ENCODE data around the gene PRKCZ. TPM values are rescaled to one million over a fixed set of nuclear protein-coding genes. Genes with fewer than 3 reads are reported as not detected.

The PRKCZ gene
- polyA plus RNA-seq, 2 donors: 21.2 to 34.3 TPM

DNA sequence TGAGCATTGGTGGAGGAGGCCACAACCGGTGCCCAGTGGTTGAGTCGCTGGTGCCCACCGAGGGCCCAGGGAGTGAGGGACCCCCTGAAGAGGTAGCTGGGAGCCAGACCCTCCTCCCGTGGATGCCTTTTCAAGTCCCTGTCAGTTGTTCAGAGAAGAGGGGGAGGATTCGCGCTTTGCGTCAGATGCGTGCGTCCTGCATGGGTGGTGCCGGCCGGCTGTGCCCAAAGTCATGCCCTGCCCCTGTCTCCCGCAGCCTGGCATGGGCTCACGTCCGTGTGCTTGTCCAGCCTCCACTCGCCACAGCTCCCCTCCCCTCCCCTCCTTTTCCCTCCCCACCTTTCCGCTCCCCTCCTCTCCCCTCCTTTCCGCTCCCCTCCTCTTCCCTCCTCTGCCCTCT, 45.2 kb downstream of the PRKCZ start:
- peaks cover 0 to 14% of the 10 kb centered on the region in 2 donors for H3K36me3 ChIP-seq (ENCODE audit: control insufficient read depth in 2 of 2, insufficient read depth in 2 of 2, low read length in 1 of 2)
- no peak overlapping the region for H3K27ac ChIP-seq (ENCODE audit: low read depth in 2 of 2, low read length in 1 of 2)
- no peaks in the 10 kb centered on the region for H3K27me3 ChIP-seq (ENCODE audit: control insufficient read depth in 1 of 2, insufficient read depth in 2 of 2, low read length in 2 of 2)
- H3K4me3 ChIP-seq (ENCODE audit: low read depth in 1 of 2, low read length in 2 of 2): no peak overlapping the region
- H3K9me3 ChIP-seq (ENCODE audit: control insufficient read depth in 2 of 2, insufficient read depth in 1 of 2, low read depth in 1 of 2, low read length in 1 of 2): peaks cover 4 to 18% of the 10 kb centered on the region in 2 donors
- H3K4me1 ChIP-seq (ENCODE audit: control insufficient read depth in 2 of 2, insufficient read depth in 2 of 2, low read length in 1 of 2): peaks cover 0 to 3% of the 10 kb centered on the region in 2 donors
- WGBS, 2 donors: 92 to 93% methylated on average over 13 to 17 of the region's 17 CpGs

DNA sequence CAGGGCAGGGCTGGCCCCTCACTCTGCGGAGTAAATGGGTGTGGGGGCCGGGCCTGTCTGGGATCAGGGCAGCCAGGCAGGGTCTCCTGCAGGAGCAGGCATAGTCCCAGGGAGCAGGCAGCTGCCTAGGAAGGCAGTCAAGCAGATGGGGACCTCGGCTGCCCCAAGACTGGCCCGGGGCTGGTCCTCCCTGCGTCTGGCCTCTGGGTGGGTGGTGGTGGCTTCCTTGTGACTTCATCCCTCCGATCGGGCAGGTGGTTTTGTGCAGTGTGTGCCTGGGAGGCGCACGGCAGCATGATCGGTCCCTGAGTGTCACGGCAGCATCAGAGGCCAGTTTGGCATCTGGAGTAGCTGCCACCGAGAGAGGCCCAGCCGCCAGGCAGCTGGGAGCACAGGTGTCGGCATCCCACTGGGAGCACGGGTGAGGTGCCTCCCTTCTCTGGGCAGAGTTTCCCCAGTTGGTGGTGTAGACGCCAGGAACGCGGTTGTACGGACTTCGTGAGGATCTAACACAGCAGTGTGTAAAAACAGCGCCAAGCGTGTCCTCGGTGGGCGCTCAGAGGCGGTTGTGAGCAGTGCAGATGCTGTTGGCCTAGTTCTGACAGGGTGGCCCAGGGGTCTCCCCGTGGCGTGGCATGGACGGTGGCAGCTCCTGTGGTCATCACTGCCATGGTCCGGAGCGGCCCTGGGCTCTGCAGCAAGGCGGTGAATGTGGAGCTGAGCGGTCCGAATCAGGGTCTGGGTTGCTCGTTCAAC, 45.9 kb downstream of the PRKCZ start:
- WGBS, 2 donors: 95 to 98% methylated on average over 32 to 34 of the region's 34 CpGs
- peaks cover 0 to 14% of the 10 kb centered on the region in 2 donors for H3K36me3 ChIP-seq (ENCODE audit: control insufficient read depth in 2 of 2, insufficient read depth in 2 of 2, low read length in 1 of 2)
- H3K27ac ChIP-seq (ENCODE audit: low read depth in 2 of 2, low read length in 1 of 2): no peak overlapping the region

DNA sequence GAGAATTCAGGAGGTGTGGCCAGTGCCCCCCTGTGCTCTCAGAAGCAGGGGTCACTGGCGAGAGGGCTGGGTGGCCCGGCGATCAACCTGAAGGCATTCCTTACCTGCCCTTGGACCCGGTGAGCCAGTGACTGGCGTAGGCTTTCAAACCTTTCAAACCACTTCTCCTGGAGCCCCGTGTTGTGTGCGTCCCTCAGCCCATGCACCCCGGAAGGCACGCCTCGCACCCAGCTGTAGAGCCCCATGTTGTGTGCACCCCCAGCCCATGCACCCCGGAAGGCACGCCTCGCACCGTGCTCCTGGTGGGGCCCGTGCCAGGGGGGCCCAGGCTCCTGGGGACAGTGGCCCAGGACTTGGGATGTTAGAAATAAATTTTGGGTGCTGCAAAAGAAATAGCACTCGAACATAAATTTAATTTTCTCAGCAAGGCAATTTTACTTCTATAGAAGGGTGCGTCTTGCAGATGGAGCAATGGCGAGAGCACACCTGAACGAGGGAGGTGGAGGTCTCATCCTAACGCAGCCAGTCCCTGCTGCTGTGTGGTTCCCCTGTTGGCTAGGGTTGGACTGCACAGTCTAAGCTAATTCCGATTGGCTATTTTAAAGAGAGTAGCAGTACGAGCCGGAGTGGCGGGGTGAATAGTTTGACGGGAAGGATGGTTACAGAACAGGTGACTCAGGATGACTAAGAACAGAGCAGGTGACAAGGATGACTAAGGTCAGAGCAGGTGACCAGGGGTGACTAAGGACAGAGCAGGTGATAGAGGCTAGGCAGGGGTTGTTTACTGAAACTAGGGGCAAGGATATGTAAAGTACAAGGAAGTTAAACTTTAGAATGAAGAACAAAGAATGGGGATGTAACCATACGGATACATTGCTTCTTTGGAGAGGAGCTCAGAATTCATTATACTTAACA, 47.4 kb downstream of the PRKCZ start:
- WGBS, 2 donors: 93 to 95% methylated on average over 22 to 26 of the region's 26 CpGs
- H3K4me3 ChIP-seq (ENCODE audit: low read depth in 1 of 2, low read length in 2 of 2): no peak overlapping the region
- H3K4me1 ChIP-seq (ENCODE audit: control insufficient read depth in 2 of 2, insufficient read depth in 2 of 2, low read length in 1 of 2): peaks cover 0 to 3% of the 10 kb centered on the region in 2 donors
- H3K27me3 ChIP-seq (ENCODE audit: control insufficient read depth in 1 of 2, insufficient read depth in 2 of 2, low read length in 2 of 2): no peaks in the 10 kb centered on the region
- peak overlapping the region in 1 of 2 donors; percentile 51 for H3K27ac ChIP-seq (ENCODE audit: low read depth in 2 of 2, low read length in 1 of 2)
- peaks cover 0 to 21% of the 10 kb centered on the region in 2 donors for H3K36me3 ChIP-seq (ENCODE audit: control insufficient read depth in 2 of 2, insufficient read depth in 2 of 2, low read length in 1 of 2)
- peaks cover 4 to 18% of the 10 kb centered on the region in 2 donors for H3K9me3 ChIP-seq (ENCODE audit: control insufficient read depth in 2 of 2, insufficient read depth in 1 of 2, low read depth in 1 of 2, low read length in 1 of 2)

More for the DNA sequence above, 45.9 kb downstream of the PRKCZ start:
- Histone ChIP-seq H3K4me3 (ENCODE audit: low read depth in 1 of 2, low read length in 2 of 2) (no peak overlapping the region), H3K4me1 (ENCODE audit: control insufficient read depth in 2 of 2, insufficient read depth in 2 of 2, low read length in 1 of 2) (peaks cover 0 to 3% of the 10 kb centered on the region in 2 donors), H3K27me3 (ENCODE audit: control insufficient read depth in 1 of 2, insufficient read depth in 2 of 2, low read length in 2 of 2) (no peaks in the 10 kb centered on the region), H3K9me3 (ENCODE audit: control insufficient read depth in 2 of 2, insufficient read depth in 1 of 2, low read depth in 1 of 2, low read length in 1 of 2) (peaks cover 4 to 18% of the 10 kb centered on the region in 2 donors)

DNA sequence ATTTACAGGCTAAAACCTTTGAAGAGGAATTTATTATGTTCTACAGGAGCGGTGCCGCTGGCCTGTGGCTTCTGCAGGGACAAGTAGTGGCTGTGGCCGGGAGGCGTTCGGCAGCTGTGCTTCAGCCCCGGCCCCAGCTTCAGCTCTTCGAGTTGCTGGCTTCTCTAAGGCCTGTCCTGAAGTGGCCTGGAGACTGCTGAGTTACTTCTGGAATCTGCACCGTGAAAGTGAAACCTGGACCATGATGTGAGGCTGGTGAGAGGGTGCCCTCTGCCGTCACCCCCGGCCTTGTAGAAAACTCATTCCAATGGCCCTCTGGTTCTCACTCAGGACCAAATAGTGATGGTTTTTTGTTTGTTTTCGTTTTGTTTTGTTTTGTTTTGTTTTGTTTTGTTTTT, 48.1 kb downstream of the PRKCZ start:
- Histone ChIP-seq H3K27ac (ENCODE audit: low read depth in 2 of 2, low read length in 1 of 2) (peak overlapping the region; percentile 51 to 82), H3K36me3 (ENCODE audit: control insufficient read depth in 2 of 2, insufficient read depth in 2 of 2, low read length in 1 of 2) (peaks cover 0 to 21% of the 10 kb centered on the region in 2 donors), H3K4me3 (ENCODE audit: low read depth in 1 of 2, low read length in 2 of 2) (no peak overlapping the region), H3K4me1 (ENCODE audit: control insufficient read depth in 2 of 2, insufficient read depth in 2 of 2, low read length in 1 of 2) (peaks cover 0 to 3% of the 10 kb centered on the region in 2 donors), H3K27me3 (ENCODE audit: control insufficient read depth in 1 of 2, insufficient read depth in 2 of 2, low read length in 2 of 2) (no peaks in the 10 kb centered on the region), H3K9me3 (ENCODE audit: control insufficient read depth in 2 of 2, insufficient read depth in 1 of 2, low read depth in 1 of 2, low read length in 1 of 2) (peaks cover 4 to 18% of the 10 kb centered on the region in 2 donors)
- WGBS, 2 donors: 86 to 91% methylated on average over 11 of the region's 11 CpGs

DNA sequence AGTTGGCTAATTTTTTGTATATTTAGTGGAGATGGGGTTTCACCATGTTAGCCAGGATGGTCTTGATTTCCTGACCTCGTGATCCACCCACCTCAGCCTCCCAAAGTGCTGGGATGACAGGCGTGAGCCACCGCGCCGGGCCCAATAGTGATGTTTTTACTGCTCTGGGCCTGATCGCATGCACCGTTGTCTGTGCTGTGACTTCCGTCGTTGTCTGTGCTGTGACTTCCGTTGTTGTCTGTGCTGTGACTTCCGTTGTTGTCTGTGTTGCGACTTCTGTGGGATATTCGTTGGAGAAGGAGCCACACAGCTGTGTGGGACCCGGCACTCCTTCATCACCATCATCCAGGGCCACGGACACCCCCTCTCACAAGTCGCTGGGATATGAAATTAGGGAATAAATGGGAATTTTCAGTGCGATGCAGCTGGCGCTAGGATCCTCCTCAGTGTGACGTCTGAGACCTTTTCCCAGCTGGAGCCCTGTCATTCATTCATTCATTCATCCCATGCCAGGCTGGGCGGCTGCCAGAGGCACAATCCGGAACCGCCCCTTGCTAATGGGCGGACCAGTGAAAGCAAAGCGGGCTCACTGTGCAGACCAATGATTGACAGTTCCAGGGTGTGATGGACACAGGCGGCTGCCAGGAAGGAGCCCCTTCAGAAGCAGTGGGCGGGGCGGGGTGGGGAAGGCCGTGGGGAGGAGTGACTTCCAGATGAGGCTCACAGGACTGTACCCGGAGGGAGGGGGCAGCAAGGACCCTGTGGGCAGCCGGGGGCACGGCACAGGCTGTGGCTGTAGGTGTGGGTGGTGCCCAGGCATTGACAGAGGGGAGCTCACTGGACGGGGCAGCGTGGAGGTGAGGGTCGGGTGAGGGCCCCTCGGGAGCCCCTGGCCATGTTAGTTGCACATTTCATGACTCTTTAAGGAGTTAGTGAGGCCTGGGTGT, 48.9 kb downstream of the PRKCZ start:
- Histone ChIP-seq H3K4me1 (ENCODE audit: control insufficient read depth in 2 of 2, insufficient read depth in 2 of 2, low read length in 1 of 2) (peaks cover 0 to 3% of the 10 kb centered on the region in 2 donors), H3K36me3 (ENCODE audit: control insufficient read depth in 2 of 2, insufficient read depth in 2 of 2, low read length in 1 of 2) (peaks cover 0 to 17% of the 10 kb centered on the region in 2 donors), H3K4me3 (ENCODE audit: low read depth in 1 of 2, low read length in 2 of 2) (no peak overlapping the region), H3K27me3 (ENCODE audit: control insufficient read depth in 1 of 2, insufficient read depth in 2 of 2, low read length in 2 of 2) (no peaks in the 10 kb centered on the region), H3K27ac (ENCODE audit: low read depth in 2 of 2, low read length in 1 of 2) (peak overlapping the region in 1 of 2 donors; percentile 13), H3K9me3 (ENCODE audit: control insufficient read depth in 2 of 2, insufficient read depth in 1 of 2, low read depth in 1 of 2, low read length in 1 of 2) (peaks cover 4 to 18% of the 10 kb centered on the region in 2 donors)
- 87 to 88% methylated on average over 35 of the region's 35 CpGs for WGBS, 2 donors

DNA sequence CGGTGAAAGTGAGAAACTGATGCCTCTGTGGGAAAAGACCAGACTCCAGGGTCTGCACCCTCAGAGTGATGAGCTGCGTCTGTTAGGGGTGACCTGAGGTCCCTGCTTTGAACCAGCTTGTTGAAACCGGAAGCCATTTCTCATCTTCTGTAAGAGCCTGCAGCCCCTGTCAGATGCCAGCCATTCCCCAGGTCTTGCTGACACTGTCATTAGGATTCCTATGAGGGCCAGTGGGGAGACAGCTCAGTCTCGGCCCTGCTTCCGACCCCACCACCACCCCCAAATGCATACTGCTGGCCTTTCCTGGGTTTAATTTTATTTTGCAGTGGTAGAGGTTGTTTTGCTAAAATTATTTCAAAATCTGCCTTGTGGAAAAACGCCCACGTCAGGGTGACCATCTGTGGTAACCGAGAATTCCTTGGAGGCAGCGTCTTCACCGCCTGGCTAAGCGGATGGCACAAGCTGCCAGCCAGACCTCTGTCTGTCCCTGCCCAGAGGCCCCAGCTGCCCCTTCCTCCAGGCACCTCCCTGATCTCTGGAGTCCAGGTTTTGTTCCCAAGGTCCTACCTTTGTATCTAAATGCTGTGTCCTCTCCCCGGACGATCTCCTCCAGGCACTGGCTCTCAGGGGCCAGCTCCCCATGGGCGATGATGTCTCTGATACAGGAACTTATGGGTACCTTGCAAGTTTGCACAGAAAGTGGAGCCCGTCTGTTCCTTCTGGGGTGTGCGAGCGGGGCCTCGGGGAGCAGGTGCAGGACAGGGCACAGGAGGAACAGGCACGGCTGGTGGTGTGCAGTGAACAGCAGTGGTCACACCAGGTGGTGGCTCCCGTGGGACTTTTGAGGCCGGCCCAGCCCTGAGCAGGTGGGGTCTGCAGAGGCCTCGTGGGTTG, 49.9 kb downstream of the PRKCZ start:
- Histone ChIP-seq H3K4me1 (ENCODE audit: control insufficient read depth in 2 of 2, insufficient read depth in 2 of 2, low read length in 1 of 2) (peaks cover 3 to 5% of the 10 kb centered on the region in 2 donors), H3K27me3 (ENCODE audit: control insufficient read depth in 1 of 2, insufficient read depth in 2 of 2, low read length in 2 of 2) (no peaks in the 10 kb centered on the region), H3K9me3 (ENCODE audit: control insufficient read depth in 2 of 2, insufficient read depth in 1 of 2, low read depth in 1 of 2, low read length in 1 of 2) (peaks cover 4 to 18% of the 10 kb centered on the region in 2 donors), H3K4me3 (ENCODE audit: low read depth in 1 of 2, low read length in 2 of 2) (no peak overlapping the region), H3K36me3 (ENCODE audit: control insufficient read depth in 2 of 2, insufficient read depth in 2 of 2, low read length in 1 of 2) (peaks cover 0 to 19% of the 10 kb centered on the region in 2 donors), H3K27ac (ENCODE audit: low read depth in 2 of 2, low read length in 1 of 2) (no peak overlapping the region)
- WGBS, 2 donors: 88 to 89% methylated on average over 22 of the region's 22 CpGs

DNA sequence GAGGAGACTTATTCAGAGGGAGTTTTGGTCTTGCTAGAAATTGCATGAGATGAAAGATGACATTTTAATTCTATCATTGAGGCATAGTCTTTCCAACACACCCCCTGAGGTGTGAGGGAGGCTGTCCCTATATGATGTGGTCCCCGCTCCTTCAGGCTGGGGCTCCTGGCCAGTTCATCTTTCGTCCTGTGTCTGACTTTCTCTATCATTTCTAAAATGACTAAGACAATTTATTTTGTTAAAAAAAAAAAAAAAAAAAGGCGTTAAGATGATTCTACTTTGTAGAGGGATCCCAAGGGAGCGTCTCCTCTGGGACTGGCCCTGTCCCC, 50.5 kb downstream of the PRKCZ start:
- Histone ChIP-seq H3K9me3 (ENCODE audit: control insufficient read depth in 2 of 2, insufficient read depth in 1 of 2, low read depth in 1 of 2, low read length in 1 of 2) (peaks cover 4 to 18% of the 10 kb centered on the region in 2 donors), H3K4me3 (ENCODE audit: low read depth in 1 of 2, low read length in 2 of 2) (no peak overlapping the region), H3K36me3 (ENCODE audit: control insufficient read depth in 2 of 2, insufficient read depth in 2 of 2, low read length in 1 of 2) (peaks cover 0 to 19% of the 10 kb centered on the region in 2 donors), H3K4me1 (ENCODE audit: control insufficient read depth in 2 of 2, insufficient read depth in 2 of 2, low read length in 1 of 2) (peaks cover 3 to 5% of the 10 kb centered on the region in 2 donors), H3K27me3 (ENCODE audit: control insufficient read depth in 1 of 2, insufficient read depth in 2 of 2, low read length in 2 of 2) (no peaks in the 10 kb centered on the region), H3K27ac (ENCODE audit: low read depth in 2 of 2, low read length in 1 of 2) (no peak overlapping the region)
- 88 to 97% methylated on average over 4 of the region's 4 CpGs for WGBS, 2 donors

DNA sequence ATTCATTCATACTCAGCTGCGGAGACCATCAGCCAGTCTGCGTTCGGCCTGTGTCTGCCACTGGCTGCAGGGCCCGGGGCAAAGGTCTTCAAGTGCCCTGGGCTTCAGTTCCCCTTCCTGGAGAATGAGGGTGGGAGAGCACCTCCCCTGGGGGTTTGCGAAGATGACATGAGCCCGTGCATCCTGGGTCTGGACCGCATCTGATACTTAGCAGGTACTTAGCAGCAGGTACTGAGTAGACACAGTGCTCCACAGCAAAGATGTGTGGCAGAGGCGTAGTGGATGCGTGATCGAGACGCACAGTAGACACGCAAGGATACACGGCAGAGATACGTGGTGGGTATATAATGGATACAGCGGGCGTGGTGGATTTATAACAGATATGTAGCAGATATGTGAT, 51.3 kb downstream of the PRKCZ start:
- Histone ChIP-seq H3K9me3 (ENCODE audit: control insufficient read depth in 2 of 2, insufficient read depth in 1 of 2, low read depth in 1 of 2, low read length in 1 of 2) (peaks cover 4 to 10% of the 10 kb centered on the region in 2 donors), H3K4me3 (ENCODE audit: low read depth in 1 of 2, low read length in 2 of 2) (no peak overlapping the region), H3K36me3 (ENCODE audit: control insufficient read depth in 2 of 2, insufficient read depth in 2 of 2, low read length in 1 of 2) (peaks cover 0 to 20% of the 10 kb centered on the region in 2 donors), H3K27ac (ENCODE audit: low read depth in 2 of 2, low read length in 1 of 2) (no peak overlapping the region), H3K27me3 (ENCODE audit: control insufficient read depth in 1 of 2, insufficient read depth in 2 of 2, low read length in 2 of 2) (no peaks in the 10 kb centered on the region), H3K4me1 (ENCODE audit: control insufficient read depth in 2 of 2, insufficient read depth in 2 of 2, low read length in 1 of 2) (peaks cover 3 to 5% of the 10 kb centered on the region in 2 donors)
- WGBS, 2 donors: 97% methylated on average over 16 of the region's 16 CpGs

Data from esophagus (tissue), 2 donors.